ENCODE results near the gene ARHGAP28. TPM values are rescaled to one million over a fixed set of nuclear protein-coding genes. Genes with fewer than 3 reads are reported as not detected.
A peak's percentile ranks its signal among the peaks of the same experiment; 100 is the strongest.

Gene ARHGAP28
- total and polyA plus RNA-seq, 2 of the 13 experiments (the other 11 are each of a cell fraction or from before 2014, with no cell fraction given) = not detected

DNA sequence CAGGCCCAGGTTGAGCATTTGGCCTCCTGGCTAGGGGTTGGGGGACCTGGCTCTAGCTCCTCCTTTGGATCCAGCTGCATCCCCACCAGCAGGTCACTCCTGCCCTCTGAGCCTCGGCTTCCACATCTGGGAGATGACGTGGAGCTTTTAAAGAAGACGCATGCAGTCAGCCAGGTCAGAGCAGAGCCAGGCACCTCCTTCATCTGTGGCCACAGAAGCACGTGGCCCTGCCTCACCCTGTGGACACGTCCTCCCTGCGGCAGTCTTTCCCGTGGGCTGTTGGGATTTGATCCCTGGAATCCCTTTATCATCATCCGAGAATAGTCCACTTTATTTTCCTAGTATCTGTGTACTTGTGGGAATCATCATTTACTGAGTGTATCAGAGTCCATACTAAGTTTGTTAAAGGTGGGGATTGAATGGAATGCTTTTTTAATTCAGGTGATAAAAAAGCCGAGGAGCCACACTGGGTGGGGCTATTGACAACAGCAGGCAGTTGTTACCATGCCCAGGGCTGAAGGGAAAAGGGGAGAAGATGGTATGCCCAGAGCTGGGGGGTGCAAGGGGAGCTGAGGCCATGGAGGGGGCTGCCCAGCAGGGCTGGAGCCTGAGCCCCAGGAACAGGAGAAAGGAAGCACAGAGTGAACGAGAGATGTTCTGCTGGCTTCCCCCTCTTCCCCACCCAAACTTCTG is 218.0 kb downstream of the ARHGAP28 start:
- intact Hi-C loops (cut with micrococcal nuclease; ENCODE audit: unreplicated experiment) (no loop called here), in situ Hi-C loops (cut with HindIII; ENCODE audit: extremely low pct_ligation_motif_present, low pct_unique_long_range_greater_than_20kb) (no loop called here)
- Histone ChIP-seq H4K20me1 (ENCODE audit: insufficient read depth, low read length) (no peaks in the 10 kb centered on the region), H3K9ac (ENCODE audit: insufficient read depth, low read depth, low read length) (no peak overlapping the region), H3K9me3 (ENCODE audit: low read length) (no peaks in the 10 kb centered on the region), H3K4me1 (ENCODE audit: insufficient read depth, low read length) (peaks cover 55% of the 10 kb centered on the region), H3K27me3 (ENCODE audit: control insufficient read depth in 1 of 2, insufficient read depth in 2 of 2, low read length in 2 of 2) (no peaks in the 10 kb centered on the region; a peak in 1 of 5 replicates), H2AFZ (ENCODE audit: low read length) (no peak overlapping the region), H3K79me2 (ENCODE audit: insufficient read depth, low read length) (no peaks in the 10 kb centered on the region), H3K27ac (ENCODE audit: extremely low read length, insufficient read depth, low read length) (no peak overlapping the region), H3K4me3 (replicated peaks in 1 of 3; ENCODE audit: insufficient read depth in 1 of 3, low read depth in 2 of 3, low read length in 3 of 3) (no peak overlapping the region), H3K36me3 (replicated peaks in 1 of 2; ENCODE audit: control insufficient read depth in 1 of 2, insufficient read depth in 2 of 2, low read length in 2 of 2) (no peaks in the 10 kb centered on the region), H3K4me2 (ENCODE audit: low read depth, low read length) (no peak overlapping the region)
- ATAC-seq (no peak), FAIRE-seq (no peak), DNase-seq (ENCODE audit: low spot score) (no peak)
- BruUV-seq (replicated peaks) = no TSS peak
- TF ChIP-seq ZNF777 (CRISPR knock-in tag; IDR thresholded peaks at IDR 0.05) (no peak), RCOR2 (CRISPR knock-in tag; IDR thresholded peaks at IDR 0.05) (no peak), NCOA2 (CRISPR knock-in tag; IDR thresholded peaks at IDR 0.05) (no peak)
- 64% methylated on average over 8 of the region's 10 CpGs for WGBS (ENCODE audit: low lambda C conversion rate)
- ChIA-PET POLR2A (no interaction called here), CTCF (ENCODE audit: low intra/inter-chr PET ratio, low total read pairs) (no interaction called here)

DNA sequence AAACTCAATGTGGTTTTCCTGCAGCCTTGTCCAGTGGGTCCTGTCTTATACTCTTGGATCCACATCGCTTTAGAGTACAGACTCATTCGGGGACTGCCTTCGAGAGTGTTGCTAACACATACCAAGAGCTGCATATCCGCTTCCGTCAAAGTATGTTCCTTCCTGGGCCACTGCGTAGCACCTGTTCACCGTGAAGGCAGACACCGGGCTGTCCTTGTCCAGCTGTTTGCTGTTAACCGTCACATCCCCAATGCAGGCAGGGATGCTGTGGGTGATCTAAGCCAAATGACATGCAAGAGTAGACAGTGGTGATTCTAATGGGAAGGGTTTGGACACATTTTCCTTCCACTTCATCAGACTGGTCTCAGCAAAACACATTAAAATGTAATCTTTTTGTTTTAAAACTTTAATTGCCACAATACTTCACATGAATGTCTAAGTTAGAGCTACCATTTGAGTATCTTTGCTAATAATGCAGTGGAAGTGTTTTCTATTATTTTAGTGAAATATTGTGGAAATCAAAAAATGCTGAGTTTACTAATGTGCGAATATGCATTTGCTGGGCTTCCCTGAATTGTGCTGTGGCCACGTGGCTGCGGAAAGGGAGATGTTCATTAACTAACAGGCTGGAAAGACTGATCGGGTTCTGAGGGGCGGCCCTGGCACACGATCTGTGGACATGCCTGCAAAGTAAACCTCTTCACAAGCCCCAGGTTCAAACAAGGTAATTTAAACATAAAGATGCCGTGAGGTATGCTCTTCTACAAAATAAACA is 219.0 kb downstream of the ARHGAP28 start:
- in situ Hi-C loops (cut with HindIII; ENCODE audit: extremely low pct_ligation_motif_present, low pct_unique_long_range_greater_than_20kb) (no loop called here), intact Hi-C loops (cut with micrococcal nuclease; ENCODE audit: unreplicated experiment) (no loop called here)
- H3K4me2 ChIP-seq (ENCODE audit: low read depth, low read length) = peak overlapping the region; percentile 5; the same call in 1 of the 2 replicates
- no TSS peak for BruUV-seq (replicated peaks)
- no peaks in the 10 kb centered on the region for H3K9me3 ChIP-seq (ENCODE audit: low read length)
- H3K79me2 ChIP-seq (ENCODE audit: insufficient read depth, low read length) = no peaks in the 10 kb centered on the region
- H3K27me3 ChIP-seq (ENCODE audit: control insufficient read depth in 1 of 2, insufficient read depth in 2 of 2, low read length in 2 of 2) = no peaks in the 10 kb centered on the region; a peak in 1 of 5 replicates
- FAIRE-seq = no peak
- CTCF ChIA-PET (ENCODE audit: low intra/inter-chr PET ratio, low total read pairs) = no interaction called here
- H3K9ac ChIP-seq (ENCODE audit: insufficient read depth, low read depth, low read length) = no peak overlapping the region
- POLR2A ChIA-PET = no interaction called here
- peaks cover 47% of the 10 kb centered on the region for H3K4me1 ChIP-seq (ENCODE audit: insufficient read depth, low read length)
- WGBS (ENCODE audit: low lambda C conversion rate) = 52% methylated on average over 16 of the region's 16 CpGs
- no peaks in the 10 kb centered on the region for H4K20me1 ChIP-seq (ENCODE audit: insufficient read depth, low read length)
- no peak overlapping the region for H3K4me3 ChIP-seq (replicated peaks in 1 of 3; ENCODE audit: insufficient read depth in 1 of 3, low read depth in 2 of 3, low read length in 3 of 3)
- no peak overlapping the region for H2AFZ ChIP-seq (ENCODE audit: low read length)
- H3K36me3 ChIP-seq (replicated peaks in 1 of 2; ENCODE audit: control insufficient read depth in 1 of 2, insufficient read depth in 2 of 2, low read length in 2 of 2) = no peaks in the 10 kb centered on the region
- H3K27ac ChIP-seq (ENCODE audit: extremely low read length, insufficient read depth, low read length) = no peak overlapping the region
- no peak for DNase-seq (ENCODE audit: low spot score)
- peak; percentile 33; the same call in 2 of the 3 replicates for ATAC-seq
- peak; percentile 74 for TF ChIP-seq MAFF (IDR thresholded peaks at IDR 0.05; ENCODE audit: low read depth, low read length)
- TF ChIP-seq, protein P1, sequence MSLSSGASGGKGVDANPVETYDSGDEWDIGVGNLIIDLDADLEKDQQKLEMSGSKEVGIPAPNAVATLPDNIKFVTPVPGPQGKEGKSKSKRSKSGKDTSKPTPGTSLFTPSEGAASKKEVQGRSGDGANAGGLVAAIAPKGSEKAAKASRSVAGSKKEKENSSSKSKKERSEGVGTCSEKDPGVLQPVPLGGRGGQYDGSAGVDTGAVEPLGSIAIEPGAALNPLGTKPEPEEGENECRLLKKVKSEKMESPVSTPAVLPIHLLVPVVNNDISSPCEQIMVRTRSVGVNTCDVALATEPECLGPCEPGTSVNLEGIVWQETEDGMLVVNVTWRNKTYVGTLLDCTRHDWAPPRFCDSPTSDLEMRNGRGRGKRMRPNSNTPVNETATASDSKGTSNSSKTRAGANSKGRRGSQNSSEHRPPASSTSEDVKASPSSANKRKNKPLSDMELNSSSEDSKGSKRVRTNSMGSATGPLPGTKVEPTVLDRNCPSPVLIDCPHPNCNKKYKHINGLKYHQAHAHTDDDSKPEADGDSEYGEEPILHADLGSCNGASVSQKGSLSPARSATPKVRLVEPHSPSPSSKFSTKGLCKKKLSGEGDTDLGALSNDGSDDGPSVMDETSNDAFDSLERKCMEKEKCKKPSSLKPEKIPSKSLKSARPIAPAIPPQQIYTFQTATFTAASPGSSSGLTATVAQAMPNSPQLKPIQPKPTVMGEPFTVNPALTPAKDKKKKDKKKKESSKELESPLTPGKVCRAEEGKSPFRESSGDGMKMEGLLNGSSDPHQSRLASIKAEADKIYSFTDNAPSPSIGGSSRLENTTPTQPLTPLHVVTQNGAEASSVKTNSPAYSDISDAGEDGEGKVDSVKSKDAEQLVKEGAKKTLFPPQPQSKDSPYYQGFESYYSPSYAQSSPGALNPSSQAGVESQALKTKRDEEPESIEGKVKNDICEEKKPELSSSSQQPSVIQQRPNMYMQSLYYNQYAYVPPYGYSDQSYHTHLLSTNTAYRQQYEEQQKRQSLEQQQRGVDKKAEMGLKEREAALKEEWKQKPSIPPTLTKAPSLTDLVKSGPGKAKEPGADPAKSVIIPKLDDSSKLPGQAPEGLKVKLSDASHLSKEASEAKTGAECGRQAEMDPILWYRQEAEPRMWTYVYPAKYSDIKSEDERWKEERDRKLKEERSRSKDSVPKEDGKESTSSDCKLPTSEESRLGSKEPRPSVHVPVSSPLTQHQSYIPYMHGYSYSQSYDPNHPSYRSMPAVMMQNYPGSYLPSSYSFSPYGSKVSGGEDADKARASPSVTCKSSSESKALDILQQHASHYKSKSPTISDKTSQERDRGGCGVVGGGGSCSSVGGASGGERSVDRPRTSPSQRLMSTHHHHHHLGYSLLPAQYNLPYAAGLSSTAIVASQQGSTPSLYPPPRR (CRISPR knock-in tag; IDR thresholded peaks at IDR 0.05; ENCODE audit: borderline replicate concordance) = 0 out of 2 replicates have a peak, but pooled peaks have one; percentile 15
- no peak for TF ChIP-seq ERF (CRISPR knock-in tag; IDR thresholded peaks at IDR 0.05)
- no peak for TF ChIP-seq SAP130 (CRISPR knock-in tag; IDR thresholded peaks at IDR 0.05; ENCODE audit: low read depth)
- peak; percentile 63 to 70 for TF ChIP-seq MAFK (conservative IDR thresholded peaks at IDR 0.05 in 1 of 2, IDR thresholded peaks at IDR 0.05 in 1 of 2; ENCODE audit: low read length in 2 of 2)
- no peak for TF ChIP-seq HNRNPH1 (optimal IDR thresholded peaks at IDR 0.05; ENCODE audit: low read depth, low read length)
- TF ChIP-seq ZNF614 (CRISPR knock-in tag; IDR thresholded peaks at IDR 0.05; ENCODE audit: borderline replicate concordance) = no peak
- TF ChIP-seq ZNF224 (CRISPR knock-in tag; IDR thresholded peaks at IDR 0.05) = no peak
- peak; percentile 41; the same call in 1 of the 2 replicates for TF ChIP-seq SALL1 (CRISPR knock-in tag; IDR thresholded peaks at IDR 0.05)

All from HepG2 (cell line).